ENCODE data around the gene CSRNP3.

The CSRNP3 gene

DNA sequence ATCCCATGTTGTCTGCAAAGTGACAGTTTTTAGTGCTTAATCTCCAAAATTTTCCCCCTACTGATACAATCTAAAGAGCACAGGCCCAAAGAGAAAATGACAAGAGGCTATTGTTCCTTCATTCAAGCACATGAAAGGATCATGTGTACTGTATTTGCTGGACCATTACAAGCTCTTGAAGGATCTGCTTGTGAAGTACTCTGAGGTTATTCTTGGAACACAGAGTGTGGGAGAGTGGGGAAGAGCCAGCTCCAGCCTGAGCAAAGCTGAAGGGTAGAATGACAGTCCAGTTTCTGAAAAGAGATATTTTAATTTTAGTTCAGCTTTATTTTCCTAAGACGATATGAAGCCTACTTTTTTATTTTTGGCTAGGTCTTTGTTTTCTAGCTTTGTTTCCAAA is 212.3 kb downstream of the CSRNP3 start:
- no peak for DNase-seq (ENCODE audit: low read depth, low spot score)

DNA sequence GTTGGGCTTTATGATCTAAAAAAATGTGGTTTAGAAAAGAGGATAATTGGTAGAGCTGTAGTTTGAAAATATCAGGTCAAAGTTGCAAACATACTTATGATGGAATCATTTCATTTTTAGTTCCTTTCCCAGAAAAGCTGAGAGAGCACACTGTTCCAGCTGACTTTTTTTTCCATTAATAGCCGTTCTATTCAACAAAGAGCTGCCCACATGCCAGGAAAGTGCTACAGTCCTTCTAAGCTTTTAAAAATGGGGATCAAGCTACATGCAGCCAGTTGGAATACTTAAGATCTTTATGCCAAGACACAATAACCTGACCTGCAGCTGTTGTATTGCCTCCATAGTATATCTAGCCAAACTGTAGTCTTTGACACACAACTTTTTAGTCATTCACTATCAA is 213.0 kb downstream of the CSRNP3 start:
- DNase-seq (ENCODE audit: low read depth, low spot score): no peak

GRCh38 chr2:165686800-165687199 is 217.3 kb downstream of the CSRNP3 start:
- DNase-seq (ENCODE audit: low read depth, low spot score): no peak

GRCh38 chr2:165687426-165688002 is 218.0 kb downstream of the CSRNP3 start:
- DNase-seq (ENCODE audit: low read depth, low spot score): no peak

- no peak for DNase-seq (ENCODE audit: low read depth, low spot score)
Observed at GRCh38 chr2:165691615-165692014, 222.1 kb downstream of the CSRNP3 start.

DNA sequence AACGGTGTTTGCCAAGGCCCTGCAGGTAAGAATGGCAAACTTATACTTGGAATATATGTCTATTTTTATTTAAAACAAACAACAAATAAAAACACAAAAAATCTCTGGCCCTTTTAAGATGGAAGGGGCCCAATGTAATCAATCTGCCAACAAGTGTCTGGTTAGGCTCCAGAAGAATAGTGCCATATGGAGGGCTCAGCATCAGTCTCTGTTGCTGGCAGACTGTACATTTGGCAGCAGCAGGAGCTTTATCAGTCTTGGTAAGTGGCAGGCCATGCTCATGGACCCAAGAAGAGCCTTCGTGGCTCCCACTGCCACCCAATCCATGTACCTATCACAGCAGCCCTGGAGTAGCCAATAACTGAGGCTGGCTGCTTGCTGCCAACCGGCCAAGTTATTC is 223.4 kb downstream of the CSRNP3 start:
- no peak for DNase-seq (ENCODE audit: low read depth, low spot score)

DNA sequence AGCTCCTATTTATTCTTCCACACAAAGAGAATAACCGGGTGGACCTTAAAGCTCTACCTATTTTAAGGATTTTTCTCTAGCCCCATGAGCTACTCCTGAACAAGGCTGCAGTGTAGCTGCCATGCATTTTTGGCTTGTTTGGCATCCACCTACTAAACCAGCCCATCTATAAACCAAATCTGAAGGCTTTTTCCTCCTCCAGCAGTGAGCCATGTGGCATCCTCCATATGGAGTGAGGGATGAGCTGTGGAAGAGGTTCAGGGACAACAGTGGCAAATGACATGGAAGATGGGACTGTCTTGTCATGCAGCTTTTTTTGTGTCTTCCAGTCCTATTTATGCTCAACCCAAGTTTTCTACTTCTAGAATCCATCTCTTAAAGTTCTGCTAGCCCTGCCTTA is 224.3 kb downstream of the CSRNP3 start:
- DNase-seq (ENCODE audit: low read depth, low spot score): no peak

- DNase-seq (ENCODE audit: low read depth, low spot score): no peak
Observed at GRCh38 chr2:165697748-165698443, 228.4 kb downstream of the CSRNP3 start.

GRCh38 chr2:165698444-165698884 is 229.0 kb downstream of the CSRNP3 start:
- DNase-seq (ENCODE audit: low read depth, low spot score): no peak

DNA sequence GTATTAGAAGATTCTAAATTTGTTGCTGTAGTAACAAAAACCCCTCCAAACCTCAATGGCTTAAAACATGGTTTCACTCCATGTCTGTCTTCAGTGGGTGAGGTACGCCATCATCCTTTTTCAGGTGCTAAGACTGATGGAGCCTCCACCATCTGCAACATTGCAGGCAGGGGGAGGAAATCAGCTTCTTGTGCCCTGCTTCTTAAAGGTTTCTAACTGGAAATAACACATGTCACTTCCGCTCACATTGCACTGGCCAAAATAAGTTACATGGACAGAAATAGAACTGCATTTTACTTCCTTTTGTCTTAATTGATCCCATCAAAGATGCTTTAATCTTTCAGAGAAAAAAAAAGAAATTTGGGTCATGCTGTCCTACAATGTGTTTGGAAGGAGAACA is 230.4 kb downstream of the CSRNP3 start:
- no peak for DNase-seq (ENCODE audit: low read depth, low spot score)

GRCh38 chr2:165700531-165700930 is 231.0 kb downstream of the CSRNP3 start:
- DNase-seq (ENCODE audit: low read depth, low spot score): no peak

DNA sequence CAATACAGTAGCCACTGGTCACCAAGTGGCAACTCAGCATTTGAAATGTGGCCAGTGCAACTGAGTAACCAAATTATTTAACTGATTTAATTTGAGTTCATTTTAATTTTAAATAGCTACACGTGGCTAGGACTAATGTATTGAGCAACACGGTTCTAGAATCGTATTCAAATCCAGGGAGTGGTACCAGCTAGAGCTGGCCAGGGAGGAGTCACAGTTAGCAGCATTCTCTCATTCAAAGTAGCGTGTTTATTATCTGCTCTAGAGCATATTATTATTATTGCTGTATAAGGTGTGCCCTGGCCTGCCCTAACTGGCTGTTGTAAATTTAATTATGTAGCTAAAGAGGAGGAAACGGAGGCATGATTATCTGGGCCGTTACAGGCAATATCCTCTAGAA is 231.6 kb downstream of the CSRNP3 start:
- no peak for DNase-seq (ENCODE audit: low read depth, low spot score)

- DNase-seq (ENCODE audit: low read depth, low spot score): no peak
Observed at GRCh38 chr2:165706960-165707487, 237.5 kb downstream of the CSRNP3 start.

GRCh38 chr2:165716091-165716490 is 246.6 kb downstream of the CSRNP3 start:
- DNase-seq (ENCODE audit: low read depth, low spot score): no peak

DNA sequence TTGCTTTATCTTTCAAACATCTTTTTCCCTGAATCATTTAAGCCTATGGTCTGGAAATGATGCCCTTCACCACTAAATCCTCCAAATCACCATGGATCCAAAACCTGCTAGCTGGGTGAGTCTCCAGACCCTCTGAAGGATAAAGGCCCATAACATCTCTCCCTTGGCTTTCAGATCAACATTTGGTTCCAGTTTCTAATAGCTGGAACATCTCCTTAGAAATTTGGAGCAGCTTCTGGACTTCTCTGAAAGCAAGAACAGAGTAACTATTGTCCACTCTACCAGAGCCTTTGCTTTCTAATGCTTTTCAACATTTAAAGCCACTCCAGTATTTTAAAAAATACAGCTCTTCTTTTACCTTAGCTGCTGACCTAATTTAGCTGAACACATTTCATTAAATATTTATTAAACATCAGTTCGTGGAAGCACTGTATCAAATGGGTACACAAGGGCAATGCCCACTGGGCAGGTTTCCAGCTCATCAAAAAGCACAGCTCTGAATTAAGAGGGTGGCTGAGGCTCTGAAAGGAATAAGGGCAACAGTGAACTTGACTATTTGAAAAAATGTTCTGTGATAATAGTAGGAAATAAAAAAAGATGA is 249.2 kb downstream of the CSRNP3 start:
- DNase-seq (ENCODE audit: low read depth, low spot score): no peak

DNA sequence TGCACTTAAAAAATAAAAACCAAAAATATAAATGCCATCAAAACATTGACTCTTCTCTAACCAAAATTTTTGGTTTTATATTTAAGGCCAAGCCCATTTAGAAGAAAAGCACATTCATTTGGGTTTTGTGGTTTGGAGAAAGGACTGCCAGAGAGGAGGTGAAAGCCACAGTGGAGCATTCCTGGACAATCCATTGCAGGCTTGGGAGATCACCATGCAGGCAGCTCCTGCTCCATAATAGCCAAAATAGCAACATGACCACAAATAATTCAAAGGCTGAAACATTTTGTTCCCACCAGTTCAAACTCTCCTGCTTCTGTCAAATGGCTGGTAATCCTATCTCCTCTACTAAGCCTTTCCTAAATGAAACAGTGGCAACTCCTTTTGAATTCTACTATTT is 251.0 kb downstream of the CSRNP3 start:
- DNase-seq (ENCODE audit: low read depth, low spot score): no peak

DNA sequence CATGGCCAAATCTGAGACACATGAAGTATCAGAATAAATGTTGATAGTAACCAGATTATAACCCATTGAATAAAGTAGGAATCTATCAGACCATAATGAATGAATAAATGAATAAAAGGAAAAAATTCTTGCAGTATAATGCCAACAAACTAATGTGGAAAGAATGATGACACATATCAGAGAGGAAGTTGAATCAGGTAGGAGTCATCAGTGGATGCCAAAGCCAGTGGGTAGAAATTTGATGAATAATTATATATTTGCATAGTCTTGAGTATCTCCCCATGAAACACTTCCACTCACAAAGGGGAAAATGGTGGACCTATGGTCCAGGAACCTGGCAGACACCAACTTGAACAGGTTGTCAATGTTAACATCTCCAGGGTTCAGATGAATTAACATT is 255.9 kb downstream of the CSRNP3 start:
- no peak for DNase-seq (ENCODE audit: low read depth, low spot score)

Data from smooth muscle cell of the brain vasculature (primary cell).